Lower leg skin (tissue), 4 donors: ENCODE results near the gene SLC4A5. TPM values are rescaled to one million over a fixed set of nuclear protein-coding genes. Genes with fewer than 3 reads are reported as not detected.

Experiments used
- DNase-seq, 2 donors: peaks; one replicate each; pipeline ENCODE4 v3.0.0-alpha.2; 2019; ENCODE audit warnings: low spot score in 2 of 2
- H3K4me3 ChIP-seq: fragments of 200-600 bp; sonication (generic); 2 replicates; pipeline ENCODE4 v1.5.1; 2017; ENCODE audit warnings: mild to moderate bottlenecking, low read depth; ENCODE audit not compliant: poor library complexity, severe bottlenecking
- CTCF ChIP-seq, 3 donors: fragments of 450-650 bp; IDR thresholded peaks; one replicate each; pipeline ENCODE4 v1.5.1; 2016; ENCODE audit warnings: antibody characterized with exemption in 3 of 3, mild to moderate bottlenecking in 3 of 3, moderate library complexity in 2 of 3
- POLR2A ChIP-seq, 2 donors: fragments of 450-650 bp; IDR thresholded peaks; one replicate each; pipeline ENCODE4 v1.6.1; 2016 to 2017; ENCODE audit warnings: antibody characterized with exemption in 2 of 2, mild to moderate bottlenecking in 1 of 2, moderate library complexity in 1 of 2
- WGBS, 2 donors: methylation state at CpG; one replicate each; pipeline ENCODE4 v1.1.5; 2018; 5-methylcytosine and 5-hydroxymethylcytosine counted together
- intact Hi-C: fragments of 100-400 bp; cut with DNase I; formaldehyde crosslinking; loops from one replicate; pipeline ENCODE4 v1.15.0; 2023; ENCODE audit warnings: low total_unique reads
- total RNA-seq, 4 donors: library from RNA; depleted of rRNA; stranded (reverse); fragments of >200 nt; gene quantifications; one replicate each; pipeline ENCODE4 v1.1.0, GENCODE V29; 2016

Gene SLC4A5
- total RNA-seq, 4 donors from 2014 or later: 3.0 to 5.6 (median 3.7) TPM

- 91 to 94% methylated on average over 3 of the region's 3 CpGs for WGBS, 2 donors
- intact Hi-C loops: no loop called here
- TF ChIP-seq POLR2A (IDR thresholded peaks at IDR 0.05) (no peak), CTCF (IDR thresholded peaks at IDR 0.05) (no peak)
Observed at GRCh38 chr2:74332550-74333174, 10.6 kb downstream of the SLC4A5 start.

GRCh38 chr2:74328573-74328972 lies 14.6 kb downstream of the SLC4A5 start:
- intact Hi-C loops: no loop called here
- TF ChIP-seq POLR2A (IDR thresholded peaks at IDR 0.05) (no peak), CTCF (IDR thresholded peaks at IDR 0.05) (no peak)
- H3K4me3 ChIP-seq: no peak overlapping the region
- WGBS, 2 donors: 81 to 87% methylated on average over 2 of the region's 2 CpGs
- no peak for DNase-seq

More at GRCh38 chr2:74332550-74333174, 10.6 kb downstream of the SLC4A5 start:
- H3K4me3 ChIP-seq: no peak overlapping the region
- DNase-seq: no peak

GRCh38 chr2:74328074-74328473 lies 15.1 kb downstream of the SLC4A5 start:
- H3K4me3 ChIP-seq: no peak overlapping the region
- intact Hi-C loops: no loop called here
- DNase-seq: no peak
- TF ChIP-seq CTCF (IDR thresholded peaks at IDR 0.05) (no peak), POLR2A (IDR thresholded peaks at IDR 0.05) (no peak)
- 75 to 85% methylated on average over 2 of the region's 2 CpGs for WGBS, 2 donors

GRCh38 chr2:74327627-74328026 lies 15.6 kb downstream of the SLC4A5 start:
- 86 to 89% methylated on average over 1 of the region's 1 CpG for WGBS, 2 donors
- TF ChIP-seq CTCF (IDR thresholded peaks at IDR 0.05): no peak
- TF ChIP-seq POLR2A (IDR thresholded peaks at IDR 0.05): no peak
- no peak overlapping the region for H3K4me3 ChIP-seq
- intact Hi-C loops: no loop called here
- DNase-seq: no peak

- intact Hi-C loops: no loop called here
- WGBS, 2 donors: 81 to 90% methylated on average over 5 of the region's 5 CpGs
- TF ChIP-seq POLR2A (IDR thresholded peaks at IDR 0.05) (no peak), CTCF (IDR thresholded peaks at IDR 0.05) (no peak)
- no peak for DNase-seq
- no peak overlapping the region for H3K4me3 ChIP-seq
Observed at GRCh38 chr2:74327199-74327598, 16.0 kb downstream of the SLC4A5 start.

- no peak for DNase-seq
- no peak overlapping the region for H3K4me3 ChIP-seq
- WGBS, 2 donors: 78 to 87% methylated on average over 2 of the region's 2 CpGs
- intact Hi-C loops: no loop called here
- TF ChIP-seq CTCF (IDR thresholded peaks at IDR 0.05) (no peak), POLR2A (IDR thresholded peaks at IDR 0.05) (no peak)
Observed at GRCh38 chr2:74325815-74326214, 17.4 kb downstream of the SLC4A5 start.
